ENCODE measurements around the gene NDUFB5. TPM values are rescaled to one million over a fixed set of nuclear protein-coding genes. Genes with fewer than 3 reads are reported as not detected.
"Not testable (repeated sequence)": the region's sequence is repeated elsewhere in the genome, so short reads cannot be mapped to it uniquely, and the experiment has no call there.

NDUFB5 gene
- total RNA-seq, 1 experiment from 2014 or later, result 134 TPM

GRCh38 chr3:179608931-179609720, 4.5 kb downstream of the NDUFB5 start:
- Histone ChIP-seq H3K27me3 (no peaks in the 10 kb centered on the region), H3K9me3 (replicated peaks) (no peaks in the 10 kb centered on the region), H3K36me3 (no peaks in the 10 kb centered on the region), H3K4me1 (no peaks in the 10 kb centered on the region), H3K4me3 (no peak overlapping the region), H3K27ac (no peak overlapping the region)
- no peak for DNase-seq

GRCh38 chr3:179610066-179610465, 5.5 kb downstream of the NDUFB5 start:
- no peaks in the 10 kb centered on the region for H3K4me1 ChIP-seq
- H3K9me3 ChIP-seq (replicated peaks), result no peaks in the 10 kb centered on the region
- no peak overlapping the region for H3K27ac ChIP-seq
- H3K27me3 ChIP-seq, result no peaks in the 10 kb centered on the region
- no peak for DNase-seq
- H3K4me3 ChIP-seq, result no peak overlapping the region
- no peaks in the 10 kb centered on the region for H3K36me3 ChIP-seq

GRCh38 chr3:179613807-179614206, 9.2 kb downstream of the NDUFB5 start:
- no peak overlapping the region for H3K27ac ChIP-seq
- H3K9me3 ChIP-seq (replicated peaks), result no peaks in the 10 kb centered on the region

GRCh38 chr3:179615458-179616173, 11.0 kb downstream of the NDUFB5 start:
- Histone ChIP-seq H3K4me1 (no peaks in the 10 kb centered on the region), H3K9me3 (replicated peaks) (no peaks in the 10 kb centered on the region), H3K27ac (no peak overlapping the region), H3K36me3 (peaks cover 18% of the 10 kb centered on the region), H3K27me3 (no peaks in the 10 kb centered on the region), H3K4me3 (no peak overlapping the region)
- DNase-seq, result no peak

More at GRCh38 chr3:179613807-179614206, 9.2 kb downstream of the NDUFB5 start:
- Histone ChIP-seq H3K27me3 (no peaks in the 10 kb centered on the region), H3K4me3 (no peak overlapping the region), H3K36me3 (peaks cover 13% of the 10 kb centered on the region), H3K4me1 (no peaks in the 10 kb centered on the region)
- no peak for DNase-seq

GRCh38 chr3:179622023-179622422, 17.4 kb downstream of the NDUFB5 start:
- no peak overlapping the region for H3K27ac ChIP-seq
- H3K4me1 ChIP-seq, result no peaks in the 10 kb centered on the region
- no peaks in the 10 kb centered on the region for H3K27me3 ChIP-seq
- DNase-seq, result no peak
- no peaks in the 10 kb centered on the region for H3K9me3 ChIP-seq (replicated peaks)
- no peak overlapping the region for H3K4me3 ChIP-seq
- peaks cover 41% of the 10 kb centered on the region for H3K36me3 ChIP-seq

GRCh38 chr3:179624451-179624850, 19.9 kb downstream of the NDUFB5 start:
- H3K4me3 ChIP-seq, result no peak overlapping the region
- H3K36me3 ChIP-seq, result peaks cover 26% of the 10 kb centered on the region
- no peak for DNase-seq
- H3K27me3 ChIP-seq, result no peaks in the 10 kb centered on the region
- no peaks in the 10 kb centered on the region for H3K9me3 ChIP-seq (replicated peaks)
- no peak overlapping the region for H3K27ac ChIP-seq
- no peaks in the 10 kb centered on the region for H3K4me1 ChIP-seq

GRCh38 chr3:179630753-179631451, 26.3 kb downstream of the NDUFB5 start:
- Histone ChIP-seq H3K27ac (no peak overlapping the region), H3K36me3 (no peaks in the 10 kb centered on the region), H3K9me3 (replicated peaks) (no peaks in the 10 kb centered on the region), H3K4me1 (no peaks in the 10 kb centered on the region), H3K4me3 (no peak overlapping the region), H3K27me3 (no peaks in the 10 kb centered on the region)
- no peak for DNase-seq

GRCh38 chr3:179640469-179640868, 35.9 kb downstream of the NDUFB5 start:
- H3K36me3 ChIP-seq, result no peaks in the 10 kb centered on the region

GRCh38 chr3:179642871-179643270, 38.3 kb downstream of the NDUFB5 start:
- H3K36me3 ChIP-seq, result no peaks in the 10 kb centered on the region
- H3K4me1 ChIP-seq, result no peaks in the 10 kb centered on the region

More at GRCh38 chr3:179640469-179640868, 35.9 kb downstream of the NDUFB5 start:
- no peaks in the 10 kb centered on the region for H3K9me3 ChIP-seq (replicated peaks)
- DNase-seq, result no peak
- no peak overlapping the region for H3K27ac ChIP-seq
- H3K4me1 ChIP-seq, result no peaks in the 10 kb centered on the region
- H3K27me3 ChIP-seq, result no peaks in the 10 kb centered on the region
- H3K4me3 ChIP-seq, result no peak overlapping the region

GRCh38 chr3:179643837-179644236, 39.2 kb downstream of the NDUFB5 start:
- not testable (repeated sequence) for H3K27ac ChIP-seq; H3K4me1 ChIP-seq; H3K27me3 ChIP-seq; DNase-seq; H3K9me3 ChIP-seq (replicated peaks); H3K4me3 ChIP-seq; H3K36me3 ChIP-seq

More at GRCh38 chr3:179642871-179643270, 38.3 kb downstream of the NDUFB5 start:
- H3K27me3 ChIP-seq, result no peaks in the 10 kb centered on the region
- no peak for DNase-seq
- no peak overlapping the region for H3K4me3 ChIP-seq
- no peaks in the 10 kb centered on the region for H3K9me3 ChIP-seq (replicated peaks)
- H3K27ac ChIP-seq, result no peak overlapping the region

- Histone ChIP-seq H3K4me3 (no peak overlapping the region), H3K27me3 (no peaks in the 10 kb centered on the region), H3K27ac (no peak overlapping the region), H3K4me1 (no peaks in the 10 kb centered on the region), H3K36me3 (no peaks in the 10 kb centered on the region), H3K9me3 (replicated peaks) (no peaks in the 10 kb centered on the region)
- no peak for DNase-seq
These were observed 41.6 kb downstream of the NDUFB5 start for GRCh38 chr3:179646177-179646576.

- peak in 1 of 2 experiments; percentile 3 for DNase-seq
- Histone ChIP-seq H3K4me3 (peak overlapping the region; percentile 97), H3K27me3 (no peaks in the 10 kb centered on the region), H3K36me3 (no peaks in the 10 kb centered on the region), H3K27ac (peak overlapping the region; percentile 52), H3K4me1 (peaks cover 4% of the 10 kb centered on the region; the same call in 1 of the 2 replicates), H3K9me3 (replicated peaks) (no peaks in the 10 kb centered on the region)
These were observed 47.3 kb downstream of the NDUFB5 start for GRCh38 chr3:179651687-179652446.

- no peaks in the 10 kb centered on the region for H3K36me3 ChIP-seq
- H3K4me1 ChIP-seq, result peaks cover 4% of the 10 kb centered on the region; the same call in 1 of the 2 replicates
- H3K9me3 ChIP-seq (replicated peaks), result no peaks in the 10 kb centered on the region
- H3K27ac ChIP-seq, result peak within 1 kb of the TSS; percentile 67
- DNase-seq, result peak; percentile 69 to 77
- no peaks in the 10 kb centered on the region for H3K27me3 ChIP-seq
- peak within 1 kb of the TSS; percentile 97 for H3K4me3 ChIP-seq
These were observed 48.0 kb downstream of the NDUFB5 start, which contains the start of gene USP13 for GRCh38 chr3:179652447-179653095. Gene USP13 (plus strand): TSS chr3:179653040. CDS start chr3:179653226, 186 bp downstream.
